B cell (primary cell): ENCODE measurements around the gene GNPDA1. TPM values are rescaled to one million over a fixed set of nuclear protein-coding genes. Genes with fewer than 3 reads are reported as not detected.

ENCODE experiments used
- ATAC-seq: fragments of 200-7000 bp; cut with Tn5 transposase; one replicate; pipeline ENCODE4 v1.10.0; 2021; ENCODE audit warnings: low read depth, mild to moderate bottlenecking, moderate number of reproducible peaks, moderate library complexity
- CTCF ChIA-PET: fragments of 350-600 bp; sonication (Branson Sonifier 250); formaldehyde crosslinking; loops from one replicate; lab custom pipeline; 2021; ENCODE audit warnings: antibody characterized with exemption, inconsistent platforms; lab: Charles Lee
- POLR2A ChIA-PET: fragments of 350-600 bp; sonication (Branson Sonifier 250); formaldehyde crosslinking; loops from one replicate; lab custom pipeline; 2021; ENCODE audit warnings: antibody characterized with exemption; lab: Charles Lee
- DNase-seq: peaks from one replicate; pipeline ENCODE4 v3.0.0; 2013
- H2AFZ ChIP-seq: 2 replicates; pipeline ENCODE4 v1.6.1; 2012; ENCODE audit warnings: mild to moderate bottlenecking, low read depth, low read length; ENCODE audit not compliant: insufficient read depth, poor library complexity, severe bottlenecking
- H3K27ac ChIP-seq, 2 donors: 1 replicate in 1 of 2; 2 replicates in 1 of 2; pipeline ENCODE4 v1.5.1; 2012 to 2013; ENCODE audit warnings: low read length in 2 of 2, mild to moderate bottlenecking in 2 of 2, moderate library complexity in 1 of 2
- H3K27me3 ChIP-seq, 4 experiments: fragments of 200-600 bp in 1 of 4; sonication (generic) in 1 of 4; replicated peaks in 1 of 4; 1 replicate in 2 of 4; 2 replicates in 2 of 4; pipeline versions ENCODE4 v1.6.1 to v1.7.0; 2013 to 2016; ENCODE audit warnings: low read length in 3 of 4, mild to moderate bottlenecking in 2 of 4, mixed read lengths in 1 of 4, moderate library complexity in 1 of 4; ENCODE audit not compliant: insufficient read depth in 4 of 4, control insufficient read depth in 3 of 4; ENCODE audit errors: control extremely low read depth in 1 of 4
- H3K36me3 ChIP-seq, 2 experiments: replicated peaks in 1 of 2; 1 replicate in 1 of 2; 2 replicates in 1 of 2; pipeline versions ENCODE4 v1.6.1 to v1.7.1; 2013; ENCODE audit warnings: low read length in 1 of 2; ENCODE audit not compliant: insufficient read depth in 2 of 2, control insufficient read depth in 1 of 2; ENCODE audit errors: control extremely low read depth in 1 of 2, extremely low read depth in 1 of 2
- H3K4me1 ChIP-seq, 2 donors: fragments of 200-600 bp in 1 of 2; sonication (generic) in 1 of 2; 1 replicate in 1 of 2; 2 replicates in 1 of 2; pipeline versions ENCODE4 v1.5.1 to v1.6.1; 2013 to 2017; ENCODE audit warnings: low read length in 2 of 2; ENCODE audit not compliant: control insufficient read depth in 2 of 2, insufficient read depth in 2 of 2
- H3K4me2 ChIP-seq: replicated peaks from 2 replicates; pipeline ENCODE3; 2012; ENCODE audit warnings: mild to moderate bottlenecking, low read depth, low read length; ENCODE audit not compliant: poor library complexity, severe bottlenecking
- H3K4me3 ChIP-seq, 5 experiments: fragments of 200-600 bp in 1 of 5; sonication (generic) in 1 of 5; 1 replicate in 3 of 5; 2 replicates in 2 of 5; pipeline versions ENCODE4 v1.5.1 to v1.7.0; 2011 to 2016; ENCODE audit warnings: low read length in 4 of 5, mild to moderate bottlenecking in 4 of 5, low read depth in 2 of 5, control low read depth in 1 of 5, moderate library complexity in 1 of 5; ENCODE audit not compliant: insufficient read depth in 1 of 5; ENCODE audit errors: control extremely low read depth in 1 of 5, extremely low read depth in 1 of 5
- H3K79me2 ChIP-seq: fragments of 200-600 bp; sonication (generic); one replicate; pipeline ENCODE4 v1.6.0; 2016; ENCODE audit warnings: low read length; ENCODE audit not compliant: control insufficient read depth, insufficient read depth
- H3K9ac ChIP-seq: fragments of 200-600 bp; sonication (generic); 2 replicates; pipeline ENCODE4 v1.6.1; 2017; ENCODE audit warnings: mild to moderate bottlenecking, low read length, moderate library complexity
- H3K9me3 ChIP-seq, 3 donors: one replicate each; pipeline versions ENCODE4 v1.6.1 to v1.7.1; 2013; ENCODE audit warnings: low read length in 2 of 3; ENCODE audit not compliant: control insufficient read depth in 2 of 3, insufficient read depth in 1 of 3; ENCODE audit errors: control extremely low read depth in 1 of 3
- H4K20me1 ChIP-seq: 2 replicates; pipeline ENCODE4 v1.6.0; 2012; ENCODE audit warnings: mild to moderate bottlenecking, low read length; ENCODE audit not compliant: insufficient read depth, control insufficient read depth, poor library complexity, severe bottlenecking
- H3K27ac Mint-ChIP-seq: one replicate; pipeline ENCODE4 v1.8.0; 2021; ENCODE audit warnings: mixed read lengths
- H3K27me3 Mint-ChIP-seq: one replicate; pipeline ENCODE4 v1.8.0; 2021; ENCODE audit warnings: mixed read lengths
- H3K4me1 Mint-ChIP-seq: one replicate; pipeline ENCODE4 v1.8.0; 2021; ENCODE audit warnings: mixed read lengths
- H3K4me3 Mint-ChIP-seq: one replicate; pipeline ENCODE4 v1.8.0; 2021; ENCODE audit warnings: mixed read lengths
- H3K9me3 Mint-ChIP-seq: one replicate; pipeline ENCODE4 v1.8.0; 2022; ENCODE audit warnings: mixed read lengths; ENCODE audit not compliant: insufficient read depth
- EZH2 ChIP-seq: IDR thresholded peaks from 2 replicates; pipeline ENCODE4 v1.6.1; 2012; ENCODE audit warnings: borderline replicate concordance, low read depth, mild to moderate bottlenecking, moderate library complexity, low read length; ENCODE audit not compliant: insufficient read depth, poor library complexity, severe bottlenecking
- WGBS: methylation state at CpG from one replicate; pipeline ENCODE4 v1.1.5; 2013; ENCODE audit warnings: missing lambda C conversion rate; ENCODE audit not compliant: insufficient coverage; 5-methylcytosine and 5-hydroxymethylcytosine counted together
- intact Hi-C: fragments of 100-400 bp; cut with micrococcal nuclease; formaldehyde crosslinking; loops from one replicate; pipeline ENCODE4 v1.10.0; 2022
- polyA plus RNA-seq: library from polyadenylated mRNA; depleted of rRNA; stranded (reverse); fragments of >200 nt; gene quantifications from 2 replicates; pipeline ENCODE4 v1.2.3, GENCODE V29; 2012
- total RNA-seq, 2 donors: library from RNA; stranded (reverse); fragments of 120-200 nt in 1 of 2; gene quantifications; 1 replicate in 1 of 2; 2 replicates in 1 of 2; pipeline versions ENCODE4 v1.2.3 to v1.2.4, GENCODE V29; 2013 to 2022
- TF ChIP-seq, protein P1 (sequence below): fragments of 200-600 bp; IDR thresholded peaks from one replicate; pipeline ENCODE4 v1.8.0; 2022; ENCODE audit warnings: antibody characterized with exemption, mild to moderate bottlenecking

GNPDA1 gene
- total and polyA plus RNA-seq, 2 donors (not counting 1 experiment from before 2014, with no cell fraction given) = 3.1 to 12.1 TPM

- WGBS = 98% methylated on average over 5 of the region's 9 CpGs
- no peaks in the 10 kb centered on the region for H3K9me3 Mint-ChIP-seq
- TF ChIP-seq, protein P1, sequence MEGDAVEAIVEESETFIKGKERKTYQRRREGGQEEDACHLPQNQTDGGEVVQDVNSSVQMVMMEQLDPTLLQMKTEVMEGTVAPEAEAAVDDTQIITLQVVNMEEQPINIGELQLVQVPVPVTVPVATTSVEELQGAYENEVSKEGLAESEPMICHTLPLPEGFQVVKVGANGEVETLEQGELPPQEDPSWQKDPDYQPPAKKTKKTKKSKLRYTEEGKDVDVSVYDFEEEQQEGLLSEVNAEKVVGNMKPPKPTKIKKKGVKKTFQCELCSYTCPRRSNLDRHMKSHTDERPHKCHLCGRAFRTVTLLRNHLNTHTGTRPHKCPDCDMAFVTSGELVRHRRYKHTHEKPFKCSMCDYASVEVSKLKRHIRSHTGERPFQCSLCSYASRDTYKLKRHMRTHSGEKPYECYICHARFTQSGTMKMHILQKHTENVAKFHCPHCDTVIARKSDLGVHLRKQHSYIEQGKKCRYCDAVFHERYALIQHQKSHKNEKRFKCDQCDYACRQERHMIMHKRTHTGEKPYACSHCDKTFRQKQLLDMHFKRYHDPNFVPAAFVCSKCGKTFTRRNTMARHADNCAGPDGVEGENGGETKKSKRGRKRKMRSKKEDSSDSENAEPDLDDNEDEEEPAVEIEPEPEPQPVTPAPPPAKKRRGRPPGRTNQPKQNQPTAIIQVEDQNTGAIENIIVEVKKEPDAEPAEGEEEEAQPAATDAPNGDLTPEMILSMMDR = no peak
- TF ChIP-seq EZH2 = no peak
- no peaks in the 10 kb centered on the region for H3K9me3 ChIP-seq
- ChIA-PET CTCF (interaction anchor here (0.7 to 10.6 kb wide), 14 partner anchors 10 to 348 kb away, joined by 3 to 91 read pairs (median 7); partner anchors contain the start of gene RNF14), POLR2A (interaction anchor here (1.0 kb wide), 1 partner anchor 320 kb away, joined by 3 read pairs; no protein-coding TSS in a partner anchor)
- no peak for ATAC-seq
- peak overlapping the region; percentile 94 for H2AFZ ChIP-seq
- peaks cover 0 to 3% of the 10 kb centered on the region in 2 experiments for H3K36me3 ChIP-seq
- peak overlapping the region; percentile 93 for H3K4me2 ChIP-seq
- peak; percentile 16 for DNase-seq
- intact Hi-C loops = loop anchor here (2.0 to 10.0 kb wide), 3 partner anchors 43 to 687 kb away; partner anchors contain the start of genes RNF14 and TAF7
- no peaks in the 10 kb centered on the region for H4K20me1 ChIP-seq
- H3K4me3 Mint-ChIP-seq = peak overlapping the region; percentile 89
- peak overlapping the region; percentile 78 for H3K27ac Mint-ChIP-seq
- H3K27ac ChIP-seq = no peak overlapping the region
- no peaks in the 10 kb centered on the region for H3K79me2 ChIP-seq
- peaks cover 26 to 29% of the 10 kb centered on the region in 2 donors for H3K4me1 ChIP-seq
- no peaks in the 10 kb centered on the region for H3K27me3 ChIP-seq
- H3K9ac ChIP-seq = no peak overlapping the region
- no peak overlapping the region for H3K4me3 ChIP-seq
- H3K27me3 Mint-ChIP-seq = no peaks in the 10 kb centered on the region
- peaks cover 45% of the 10 kb centered on the region for H3K4me1 Mint-ChIP-seq
Observed at GRCh38 chr5:142011572-142012185, 1.1 kb downstream of the GNPDA1 start.

- ATAC-seq = no peak
- Mint-ChIP-seq H3K27ac (no peak overlapping the region), H3K27me3 (no peaks in the 10 kb centered on the region), H3K9me3 (no peaks in the 10 kb centered on the region), H3K4me3 (no peak overlapping the region), H3K4me1 (peaks cover 28% of the 10 kb centered on the region)
- no peak for TF ChIP-seq EZH2
- TF ChIP-seq, protein P1 = no peak
- no peaks in the 10 kb centered on the region for H3K79me2 ChIP-seq
- H3K36me3 ChIP-seq = peaks cover 0 to 8% of the 10 kb centered on the region in 2 experiments
- H3K4me2 ChIP-seq = no peak overlapping the region
- no peak for DNase-seq
- no peaks in the 10 kb centered on the region for H3K9me3 ChIP-seq
- ChIA-PET CTCF (interaction anchor here (0.9 to 10.6 kb wide), 5 partner anchors 8 to 318 kb away, joined by 3 to 91 read pairs (median 3); partner anchors contain the start of gene RNF14), POLR2A (no interaction called here)
- no peak overlapping the region for H2AFZ ChIP-seq
- 100% methylated on average over 3 of the region's 4 CpGs for WGBS
- no peak overlapping the region for H3K27ac ChIP-seq
- no peaks in the 10 kb centered on the region for H4K20me1 ChIP-seq
- intact Hi-C loops = loop anchor here (10.0 kb wide), 2 partner anchors 345 to 685 kb away; partner anchors contain the start of gene TAF7
- H3K4me1 ChIP-seq = peaks cover 12 to 14% of the 10 kb centered on the region in 2 donors
- no peak overlapping the region for H3K9ac ChIP-seq
- H3K27me3 ChIP-seq = no peaks in the 10 kb centered on the region
- no peak overlapping the region for H3K4me3 ChIP-seq
Observed at GRCh38 chr5:142009886-142010285, 2.9 kb downstream of the GNPDA1 start.
